ENCODE data around the gene SPRYD4.
A peak's percentile ranks its signal among the peaks of the same experiment; 100 is the strongest.
"Not testable (repeated sequence)": the region's sequence is repeated elsewhere in the genome, so short reads cannot be mapped to it uniquely, and the experiment has no call there.

Gene SPRYD4

GRCh38 chr12:56476972-56477432 is 8.6 kb downstream of the SPRYD4 start:
- DNase-seq (ENCODE audit: low read depth): no peak

- DNase-seq (ENCODE audit: low read depth): no peak
Observed at GRCh38 chr12:56477521-56478225, 9.3 kb downstream of the SPRYD4 start.

- DNase-seq (ENCODE audit: low read depth): no peak
Observed at GRCh38 chr12:56479625-56480024, 11.2 kb downstream of the SPRYD4 start.

- DNase-seq (ENCODE audit: low read depth): no peak
Observed at GRCh38 chr12:56484566-56484965, 16.2 kb downstream of the SPRYD4 start.

- no peak for DNase-seq (ENCODE audit: low read depth)
Observed at GRCh38 chr12:56486694-56487093, 18.3 kb downstream of the SPRYD4 start.

GRCh38 chr12:56487448-56488040 is 19.2 kb downstream of the SPRYD4 start:
- DNase-seq (ENCODE audit: low read depth): peak; percentile 6

- DNase-seq (ENCODE audit: low read depth): peak; percentile 58
Observed at GRCh38 chr12:56488041-56488955, 19.9 kb downstream of the SPRYD4 start, which contains the start of gene GLS2. GLS2 (minus strand) TSS chr12:56488161; CDS start chr12:56488118, 43 bp downstream.

GRCh38 chr12:56490360-56490759 is 22.0 kb downstream of the SPRYD4 start:
- no peak for DNase-seq (ENCODE audit: low read depth)

GRCh38 chr12:56493409-56494105 is 25.2 kb downstream of the SPRYD4 start:
- not testable (repeated sequence) for DNase-seq (ENCODE audit: low read depth)

GRCh38 chr12:56494106-56494415 is 25.7 kb downstream of the SPRYD4 start:
- DNase-seq (ENCODE audit: low read depth): not testable (repeated sequence)

GRCh38 chr12:56494481-56494880 is 26.1 kb downstream of the SPRYD4 start:
- not testable (repeated sequence) for DNase-seq (ENCODE audit: low read depth)

GRCh38 chr12:56496704-56497103 is 28.3 kb downstream of the SPRYD4 start:
- DNase-seq (ENCODE audit: low read depth): peak; percentile 48

GRCh38 chr12:56498126-56498902 is 29.9 kb downstream of the SPRYD4 start:
- DNase-seq (ENCODE audit: low read depth): not testable (repeated sequence)

GRCh38 chr12:56499452-56499851 is 31.1 kb downstream of the SPRYD4 start:
- not testable (repeated sequence) for DNase-seq (ENCODE audit: low read depth)

- DNase-seq (ENCODE audit: low read depth): not testable (repeated sequence)
Observed at GRCh38 chr12:56499879-56500278, 31.5 kb downstream of the SPRYD4 start.

- DNase-seq (ENCODE audit: low read depth): no peak
Observed at GRCh38 chr12:56510786-56511185, 42.4 kb downstream of the SPRYD4 start.

GRCh38 chr12:56514014-56514318 is 45.6 kb downstream of the SPRYD4 start:
- DNase-seq (ENCODE audit: low read depth): not testable (repeated sequence)

- DNase-seq (ENCODE audit: low read depth): no peak
Observed at GRCh38 chr12:56517854-56518253, 49.5 kb downstream of the SPRYD4 start.

- DNase-seq (ENCODE audit: low read depth): no peak
Observed at GRCh38 chr12:56518570-56518969, 50.2 kb downstream of the SPRYD4 start.

- DNase-seq (ENCODE audit: low read depth): no peak
Observed at GRCh38 chr12:56520048-56520447, 51.7 kb downstream of the SPRYD4 start.

GRCh38 chr12:56520506-56520905 is 52.1 kb downstream of the SPRYD4 start:
- DNase-seq (ENCODE audit: low read depth): no peak

Data from activated T-cell treated with anti-CD3 and anti-CD28 coated beads for 1 hour (primary cell).